HG03558 (cell line): ENCODE results near the gene ZNF415.
"Not testable (repeated sequence)": the region's sequence is repeated elsewhere in the genome, so short reads cannot be mapped to it uniquely, and the experiment has no call there.

Experiments used
- ATAC-seq: cut with Tn5 transposase; IDR thresholded peaks from one replicate; pipeline ENCODE4 v1.9.1; 2021; ENCODE audit warnings: moderate number of reproducible peaks; ENCODE audit not compliant: unreplicated experiment; ENCODE audit errors: extremely low read depth

Gene ZNF415

GRCh38 chr19:53103234-53104203 is 29.2 kb downstream of the ZNF415 start, which contains the start of gene ZNF160:
TSS of gene ZNF160 (minus strand) at chr19:53103422. CDS start at chr19:53086276, 17,146 bp downstream.
- ATAC-seq: peak; percentile 73

DNA sequence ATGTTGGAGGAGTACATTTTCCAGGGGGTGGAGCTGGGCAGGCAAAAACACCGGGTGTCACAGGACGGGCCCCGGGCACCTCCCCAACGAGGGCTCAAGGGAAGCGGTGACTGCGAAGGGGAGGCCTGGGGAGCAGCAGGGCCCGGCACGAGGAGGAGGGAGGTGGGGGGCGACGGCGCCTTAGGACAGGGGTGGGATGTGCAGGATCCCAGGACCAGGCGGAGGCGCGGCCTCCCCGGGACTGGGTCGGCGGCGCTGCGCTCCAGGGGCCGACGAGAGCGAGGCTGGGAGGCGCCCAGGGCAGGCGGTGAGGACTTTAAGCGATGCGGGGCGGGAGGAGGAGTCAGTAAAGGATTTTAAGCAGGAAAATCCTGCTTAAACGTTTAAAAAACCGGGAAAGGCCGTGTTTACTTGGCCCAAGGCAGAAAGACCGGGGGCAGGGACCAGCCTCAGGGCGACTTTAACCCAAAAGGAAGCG is 29.9 kb downstream of the ZNF415 start:
- no peak for ATAC-seq

- no peak for ATAC-seq
These were observed 30.4 kb downstream of the ZNF415 start for GRCh38 chr19:53102206-53102755.

- no peak for ATAC-seq
These were observed 31.2 kb downstream of the ZNF415 start for GRCh38 chr19:53101518-53101917.

DNA sequence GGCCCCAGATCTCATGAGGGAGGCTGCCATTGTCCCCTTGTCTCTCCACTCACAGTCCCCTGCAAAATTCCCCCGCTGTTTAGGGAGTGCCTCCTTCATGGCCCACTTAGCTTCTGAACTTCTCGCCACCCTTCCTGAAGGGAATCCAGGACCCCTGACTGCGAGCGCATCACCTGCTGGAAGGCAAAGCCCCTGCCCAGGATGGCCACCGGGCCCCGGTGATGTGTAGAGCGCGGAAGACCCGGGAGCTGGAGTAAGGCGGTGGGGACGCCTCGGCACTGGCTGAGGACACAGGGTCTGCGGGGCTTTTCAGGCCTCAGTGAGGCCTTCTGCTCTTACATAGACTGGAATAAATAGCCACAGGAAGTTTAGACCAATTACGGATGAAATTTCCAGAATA is 34.1 kb downstream of the ZNF415 start:
- not testable (repeated sequence) for ATAC-seq

GRCh38 chr19:53096982-53097690 is 35.6 kb downstream of the ZNF415 start:
- not testable (repeated sequence) for ATAC-seq

DNA sequence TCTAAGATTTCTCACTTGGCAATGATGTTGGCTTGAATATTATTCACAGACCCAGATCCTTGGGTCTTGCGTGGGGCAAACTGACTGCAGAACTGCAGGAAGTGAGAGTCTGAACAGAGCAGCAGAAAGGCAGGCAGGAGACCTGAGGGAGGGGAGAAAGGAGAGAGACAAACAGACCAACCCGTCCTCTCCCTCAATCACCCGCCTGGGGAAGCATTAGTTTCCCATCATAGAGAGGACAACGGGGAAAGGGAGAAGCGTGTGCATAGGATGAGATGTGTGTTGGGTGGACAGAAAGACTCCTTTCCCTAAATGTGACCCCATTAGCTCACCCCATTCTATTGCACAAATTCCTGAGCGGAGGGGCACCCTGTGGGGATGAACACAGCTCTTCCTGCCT is 36.1 kb downstream of the ZNF415 start:
- ATAC-seq: not testable (repeated sequence)

GRCh38 chr19:53094754-53095575 is 37.7 kb downstream of the ZNF415 start:
- ATAC-seq: no peak

DNA sequence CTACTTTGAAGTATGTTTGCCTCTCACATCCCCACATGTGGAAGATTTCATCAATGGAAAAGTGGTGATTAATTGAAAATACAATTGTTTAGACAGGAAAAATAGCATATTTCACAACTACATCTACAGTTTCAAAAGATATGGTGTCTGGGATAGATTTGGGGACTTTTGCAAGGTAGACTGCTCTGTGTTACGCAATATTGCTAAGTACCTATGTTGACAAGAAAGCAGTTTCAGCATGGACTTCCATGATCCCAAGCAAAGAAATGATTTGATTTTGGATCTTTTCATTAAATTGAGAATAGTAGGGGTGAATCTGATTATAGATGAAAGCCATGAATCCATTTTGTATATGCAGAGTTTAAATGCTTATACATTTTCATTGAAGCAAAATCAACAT is 40.0 kb downstream of the ZNF415 start:
- ATAC-seq: no peak

GRCh38 chr19:53091413-53092254 is 41.1 kb downstream of the ZNF415 start:
- ATAC-seq: no peak

GRCh38 chr19:53088091-53088490 is 44.6 kb downstream of the ZNF415 start:
- no peak for ATAC-seq

DNA sequence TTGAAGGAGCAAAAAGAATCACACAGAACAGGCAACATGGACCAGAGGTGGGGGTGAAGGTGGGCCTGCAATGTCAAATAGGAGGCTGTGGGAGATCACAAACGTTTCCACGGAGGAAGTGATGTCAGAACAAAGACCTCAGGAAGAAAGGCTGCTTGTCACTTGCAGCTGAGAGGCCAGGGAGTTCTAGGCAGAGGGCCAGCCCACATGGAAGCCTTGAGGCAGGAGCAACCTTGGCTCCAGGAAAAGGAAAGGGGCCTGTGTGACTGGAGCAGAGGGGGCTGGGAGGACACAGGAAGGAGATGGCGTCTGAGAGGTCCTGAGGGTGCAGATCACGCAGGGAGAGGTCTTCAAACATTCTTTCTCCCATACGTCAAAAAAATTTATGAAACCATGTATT is 45.8 kb downstream of the ZNF415 start:
- ATAC-seq: no peak

GRCh38 chr19:53085496-53085895 is 47.2 kb downstream of the ZNF415 start:
- no peak for ATAC-seq

- ATAC-seq: no peak
These were observed 49.8 kb downstream of the ZNF415 start for GRCh38 chr19:53082929-53083328.

DNA sequence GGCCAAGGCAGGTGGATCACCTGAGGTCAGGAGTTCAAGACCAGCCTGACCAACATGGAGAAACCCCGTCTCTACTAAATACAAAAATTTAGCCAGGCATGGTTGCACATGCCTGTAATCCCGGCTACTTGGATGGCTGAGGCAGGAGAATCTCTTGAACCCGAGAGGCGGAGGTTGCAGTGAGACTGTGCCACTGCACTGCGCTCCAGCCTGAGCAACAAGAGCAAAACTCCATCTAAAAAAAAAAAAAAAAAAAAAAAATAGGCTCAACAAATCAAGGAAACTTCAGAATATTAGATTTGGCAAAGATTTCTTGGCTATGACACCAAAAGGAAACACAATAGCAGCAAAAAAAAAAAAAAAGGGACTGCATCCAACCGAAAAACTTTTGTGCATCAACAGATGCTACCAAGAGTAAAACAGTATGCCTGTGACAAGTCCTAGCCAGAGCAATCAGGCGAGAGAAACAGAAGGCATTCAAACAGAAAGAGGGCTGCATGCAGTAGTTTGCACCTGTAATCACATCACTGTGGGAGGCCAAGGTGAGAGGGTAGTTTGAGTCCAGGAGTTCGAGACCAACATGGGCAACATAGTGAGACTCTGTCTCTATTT is 53.3 kb downstream of the ZNF415 start:
- ATAC-seq: no peak

GRCh38 chr19:53078668-53079067 is 54.0 kb downstream of the ZNF415 start:
- ATAC-seq: no peak

DNA sequence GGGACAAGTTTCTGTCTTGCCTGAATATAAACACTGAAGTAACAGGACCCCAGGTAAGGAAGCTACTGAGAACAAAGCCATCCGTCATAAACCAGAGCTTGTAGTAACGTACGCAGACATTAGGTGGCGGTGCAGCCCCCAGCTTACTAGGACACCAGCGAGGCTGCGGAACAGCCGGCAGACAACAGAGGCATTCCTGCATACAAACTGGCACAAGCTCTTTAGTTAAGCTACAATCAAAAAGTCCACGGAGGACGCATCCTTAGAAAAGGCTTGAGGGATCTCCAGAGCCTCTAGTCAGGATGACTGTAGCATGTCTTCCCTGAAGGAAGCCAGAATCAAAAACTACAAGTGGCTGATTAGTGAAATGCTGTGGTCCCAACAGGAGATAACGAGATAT is 55.7 kb downstream of the ZNF415 start:
- ATAC-seq: no peak

DNA sequence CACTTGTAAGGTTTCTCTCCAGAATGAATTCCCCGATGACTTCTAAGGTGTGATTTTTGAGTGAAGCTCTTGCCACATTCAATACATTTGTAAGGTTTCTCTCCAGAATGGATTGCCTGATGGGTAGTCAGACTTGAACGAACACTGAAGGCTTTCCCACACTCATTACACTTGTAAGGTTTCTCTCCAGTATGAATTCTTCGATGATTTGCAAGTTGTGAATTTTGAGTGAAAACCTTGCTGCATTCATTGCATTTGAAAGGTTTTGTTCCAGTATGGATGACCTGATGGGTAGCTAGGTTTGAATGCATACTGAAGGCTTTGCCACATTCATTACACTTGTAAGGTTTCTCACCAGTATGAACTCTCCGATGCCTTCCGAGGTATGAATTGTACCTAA is 63.9 kb downstream of the ZNF415 start:
- ATAC-seq: no peak

DNA sequence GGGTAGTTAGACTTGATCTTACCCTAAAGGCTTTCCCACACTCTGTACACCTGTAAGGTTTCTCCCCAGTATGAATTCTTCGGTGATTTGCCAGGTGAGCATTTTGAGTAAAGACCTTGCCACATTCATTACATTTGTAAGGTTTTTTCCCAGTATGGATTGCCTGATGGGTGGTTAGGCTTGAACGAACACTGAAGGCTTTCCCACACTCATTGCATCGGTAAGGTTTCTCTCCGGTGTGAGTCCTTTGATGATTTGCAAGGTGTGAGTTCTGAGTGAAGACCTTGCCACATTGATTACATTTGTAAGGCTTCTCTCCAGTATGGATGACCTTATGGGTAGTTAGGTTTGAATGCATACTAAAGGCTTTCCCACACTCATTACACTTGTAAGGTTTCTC is 64.5 kb downstream of the ZNF415 start:
- ATAC-seq: no peak
